Stimulated activated naive B cell treated with anti-CD40 and anti-IgM and Interleukin-4, amounts not matched to agents 10 μg/mL and 1 μg/mL and 100 μg/mL, for 72 hours (primary cell): ENCODE results near the gene PRPSAP1.
"Not testable (repeated sequence)": the region's sequence is repeated elsewhere in the genome, so short reads cannot be mapped to it uniquely, and the experiment has no call there.

ENCODE experiments used
- ATAC-seq, 2 donors: fragments of 150-1000 bp; cut with Tn5 transposase; replicated peaks; 2 replicates each; pipeline ENCODE4 v1.10.0; 2021; ENCODE audit warnings: moderate library complexity in 1 of 2
- DNase-seq: peaks from one replicate; pipeline ENCODE4 v3.0.0; 2021
- H3K27ac Mint-ChIP-seq: one replicate; pipeline ENCODE4 v1.8.0; 2022; ENCODE audit warnings: mild to moderate bottlenecking, mixed read lengths
- H3K27me3 Mint-ChIP-seq, 2 donors: one replicate each; pipeline ENCODE4 v1.8.0; 2022; ENCODE audit warnings: mixed read lengths in 2 of 2
- H3K36me3 Mint-ChIP-seq, 2 donors: one replicate each; pipeline ENCODE4 v1.8.0; 2022; ENCODE audit warnings: mixed read lengths in 2 of 2, mild to moderate bottlenecking in 1 of 2
- H3K4me1 Mint-ChIP-seq, 2 donors: one replicate each; pipeline ENCODE4 v1.8.0; 2022; ENCODE audit warnings: mixed read lengths in 2 of 2, mild to moderate bottlenecking in 1 of 2
- H3K4me3 Mint-ChIP-seq, 2 donors: one replicate each; pipeline ENCODE4 v1.8.0; 2022; ENCODE audit warnings: mild to moderate bottlenecking in 2 of 2, mixed read lengths in 2 of 2, moderate library complexity in 1 of 2
- H3K9me3 Mint-ChIP-seq, 2 donors: one replicate each; pipeline ENCODE4 v1.8.0; 2022; ENCODE audit warnings: mixed read lengths in 2 of 2, mild to moderate bottlenecking in 1 of 2

The PRPSAP1 gene

GRCh38 chr17:76268015-76268749 is 85.5 kb downstream of the PRPSAP1 start:
- Mint-ChIP-seq H3K27me3 (no peaks in the 10 kb centered on the region), H3K27ac (peak overlapping the region; percentile 99), H3K36me3 (peaks cover 40 to 51% of the 10 kb centered on the region in 2 donors), H3K9me3 (no peaks in the 10 kb centered on the region), H3K4me1 (peaks cover 45 to 79% of the 10 kb centered on the region in 2 donors), H3K4me3 (peak overlapping the region; percentile 92 to 94)
- ATAC-seq (peak in 1 of 2 donors; percentile 3), DNase-seq (peak; percentile 75)

GRCh38 chr17:76267581-76268001 is 86.1 kb downstream of the PRPSAP1 start:
- not testable (repeated sequence) for H3K9me3 Mint-ChIP-seq, ATAC-seq, H3K27me3 Mint-ChIP-seq, DNase-seq
- H3K4me3 Mint-ChIP-seq: peak overlapping the region; percentile 92 to 94
- peaks cover 40 to 51% of the 10 kb centered on the region in 2 donors for H3K36me3 Mint-ChIP-seq
- H3K27ac Mint-ChIP-seq: peak overlapping the region; percentile 99
- peaks cover 46 to 79% of the 10 kb centered on the region in 2 donors for H3K4me1 Mint-ChIP-seq

DNA sequence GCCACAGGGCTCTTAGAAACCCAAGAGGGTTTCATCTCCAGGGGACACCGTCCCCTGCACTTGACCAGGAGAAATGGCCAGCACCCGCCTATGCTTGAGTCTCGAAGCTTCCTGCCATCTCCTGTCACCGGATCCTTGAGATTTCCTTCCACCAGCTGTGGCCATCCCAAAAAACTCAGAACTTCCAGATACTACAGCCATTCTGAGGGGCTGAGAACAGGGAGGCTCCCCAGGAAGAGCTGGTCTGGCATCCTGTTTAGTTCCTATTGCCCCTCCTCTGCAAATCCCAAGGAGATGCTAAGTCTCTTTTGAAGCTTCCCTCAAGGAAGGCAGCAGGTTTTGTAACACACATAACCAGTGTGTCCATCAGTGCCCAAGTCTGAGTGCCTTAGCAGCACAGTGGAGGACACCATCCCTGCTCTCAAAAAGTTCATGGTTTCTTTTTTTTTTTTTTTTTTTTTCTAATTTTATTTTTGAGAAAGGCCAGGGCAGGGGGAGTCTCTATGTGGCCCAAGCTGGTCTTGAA is 86.6 kb downstream of the PRPSAP1 start:
- Mint-ChIP-seq H3K36me3 (peaks cover 40 to 51% of the 10 kb centered on the region in 2 donors), H3K27ac (peak overlapping the region; percentile 99), H3K4me1 (peaks cover 46 to 79% of the 10 kb centered on the region in 2 donors), H3K27me3 (no peaks in the 10 kb centered on the region), H3K9me3 (no peaks in the 10 kb centered on the region), H3K4me3 (peak overlapping the region; percentile 92 to 94)
- ATAC-seq: no peak
- DNase-seq: no peak

- Mint-ChIP-seq H3K9me3 (no peaks in the 10 kb centered on the region), H3K27me3 (no peaks in the 10 kb centered on the region), H3K27ac (peak overlapping the region; percentile 99), H3K4me3 (peak overlapping the region; percentile 92 to 94), H3K36me3 (peaks cover 38 to 47% of the 10 kb centered on the region in 2 donors), H3K4me1 (peaks cover 48 to 79% of the 10 kb centered on the region in 2 donors)
- ATAC-seq: no peak
- no peak for DNase-seq
These were observed 87.3 kb downstream of the PRPSAP1 start for GRCh38 chr17:76266244-76266938.

DNA sequence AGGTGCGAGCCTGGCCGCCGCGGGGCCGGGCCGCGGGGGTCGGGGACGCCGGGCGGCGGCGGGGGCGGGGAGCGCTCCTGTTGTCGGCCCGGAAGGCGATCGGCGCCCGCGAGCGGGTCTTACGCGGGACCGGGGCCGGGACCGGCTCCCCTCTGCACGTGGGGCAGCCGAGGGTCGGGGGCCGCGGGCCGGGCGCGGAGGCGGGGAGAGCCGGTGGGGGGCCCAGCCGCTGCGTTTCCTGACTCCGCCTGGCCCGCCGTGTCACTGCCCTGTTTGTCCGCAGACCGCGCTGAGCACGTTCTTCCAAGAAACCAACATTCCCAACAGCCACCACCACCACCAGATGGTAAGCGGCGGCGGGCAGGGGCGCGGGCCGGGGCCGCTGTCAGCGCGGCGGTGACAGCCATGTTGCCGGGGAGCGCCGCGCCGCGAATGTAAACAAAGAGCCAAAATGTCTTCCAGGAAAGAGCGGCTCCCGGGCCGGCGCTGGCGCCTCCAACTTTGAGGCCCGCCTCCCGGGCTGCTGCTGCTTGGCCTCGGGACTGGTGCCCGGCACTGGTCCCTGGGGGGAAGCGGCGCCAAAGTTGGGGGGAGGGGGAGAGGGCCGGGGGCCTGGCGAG is 88.0 kb downstream of the PRPSAP1 start:
- Mint-ChIP-seq H3K36me3 (peaks cover 32 to 40% of the 10 kb centered on the region in 2 donors), H3K27ac (peak overlapping the region; percentile 99), H3K27me3 (no peaks in the 10 kb centered on the region), H3K9me3 (no peaks in the 10 kb centered on the region), H3K4me1 (peaks cover 47 to 78% of the 10 kb centered on the region in 2 donors), H3K4me3 (peak overlapping the region; percentile 92 to 94)
- DNase-seq (no peak), ATAC-seq (no peak)

DNA sequence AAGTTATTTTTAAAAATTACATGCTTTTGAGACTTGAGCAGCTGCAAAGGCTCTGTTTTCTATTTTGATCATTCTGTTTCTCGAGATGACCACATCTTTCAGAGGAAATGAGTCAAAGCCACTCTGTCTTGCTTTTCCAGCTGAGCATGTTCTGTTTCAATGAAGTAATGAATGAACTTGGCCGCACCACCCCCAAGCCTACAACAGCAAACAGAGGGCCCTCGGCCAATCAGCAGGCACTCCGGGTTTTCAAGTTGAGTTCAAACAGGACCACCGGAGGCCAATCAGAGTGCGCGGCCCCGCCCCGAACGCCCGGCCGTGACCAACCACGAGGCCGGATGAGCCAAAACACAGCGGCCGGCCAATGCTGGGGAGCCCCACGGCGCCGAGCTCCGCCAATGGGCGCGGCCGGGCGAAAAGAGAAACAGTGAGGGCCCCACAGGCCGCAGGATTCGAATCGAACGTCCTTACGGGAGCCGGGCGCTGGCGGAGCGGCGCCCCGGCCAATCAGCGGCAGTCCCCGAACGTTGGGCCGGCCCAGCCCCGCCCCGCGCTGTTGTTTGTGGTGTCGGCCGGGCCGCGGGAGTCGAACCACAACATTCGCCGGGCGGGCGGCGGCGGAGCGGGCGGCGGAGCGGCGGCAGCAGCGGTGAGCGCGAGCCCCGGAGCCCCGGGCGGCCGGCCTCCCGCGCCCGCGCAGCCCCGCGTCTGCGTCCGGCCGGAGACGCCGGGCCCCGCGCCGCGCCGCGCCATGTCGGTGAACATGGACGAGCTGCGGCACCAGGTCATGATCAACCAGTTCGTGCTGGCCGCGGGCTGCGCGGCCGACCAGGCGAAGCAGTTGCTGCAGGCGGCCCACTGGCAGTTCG is 88.7 kb downstream of the PRPSAP1 start, which contains the start of gene UBALD2:
Gene UBALD2 (plus strand): TSS at position 594 of the 869 bp plus-strand sequence. CDS start 158 bp downstream, at position 752.
- DNase-seq: peak; percentile 100
- Mint-ChIP-seq H3K4me3 (peak within 1 kb of the TSS; percentile 92 to 94), H3K9me3 (no peaks in the 10 kb centered on the region), H3K27me3 (no peaks in the 10 kb centered on the region), H3K27ac (peak within 1 kb of the TSS; percentile 99), H3K4me1 (peaks cover 51 to 80% of the 10 kb centered on the region in 2 donors), H3K36me3 (peaks cover 29 to 37% of the 10 kb centered on the region in 2 donors)
- ATAC-seq: peak; percentile 79 to 84

DNA sequence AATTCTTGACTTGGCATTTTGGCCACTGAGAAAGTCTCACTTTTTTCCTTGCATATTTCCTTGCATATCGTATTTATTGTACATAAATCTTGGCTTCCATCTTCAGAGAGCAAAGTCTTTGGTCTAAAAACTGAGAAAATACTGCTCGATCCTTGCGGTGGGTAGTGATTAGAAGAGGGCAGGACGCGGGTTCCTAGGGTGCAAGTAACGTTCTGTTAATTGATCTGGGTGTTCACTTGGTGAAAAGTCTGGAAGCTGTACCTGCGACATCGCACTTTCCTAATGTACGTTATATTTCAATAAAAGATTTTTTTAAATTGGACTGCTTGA is 89.3 kb downstream of the PRPSAP1 start:
- H3K27ac Mint-ChIP-seq: peak overlapping the region; percentile 96
- H3K36me3 Mint-ChIP-seq: peaks cover 26 to 31% of the 10 kb centered on the region in 2 donors
- H3K4me1 Mint-ChIP-seq: peaks cover 46 to 76% of the 10 kb centered on the region in 2 donors
- ATAC-seq: no peak
- peak overlapping the region; percentile 34 to 77 for H3K4me3 Mint-ChIP-seq
- no peaks in the 10 kb centered on the region for H3K9me3 Mint-ChIP-seq
- DNase-seq: no peak
- H3K27me3 Mint-ChIP-seq: no peaks in the 10 kb centered on the region

GRCh38 chr17:76263896-76264295 is 89.8 kb downstream of the PRPSAP1 start:
- no peaks in the 10 kb centered on the region for H3K9me3 Mint-ChIP-seq
- peaks cover 42 to 72% of the 10 kb centered on the region in 2 donors for H3K4me1 Mint-ChIP-seq
- peaks cover 22 to 26% of the 10 kb centered on the region in 2 donors for H3K36me3 Mint-ChIP-seq
- H3K27me3 Mint-ChIP-seq: no peaks in the 10 kb centered on the region
- ATAC-seq (no peak), DNase-seq (no peak)
- H3K4me3 Mint-ChIP-seq: peak overlapping the region; percentile 5 to 77
- peak overlapping the region; percentile 96 for H3K27ac Mint-ChIP-seq

DNA sequence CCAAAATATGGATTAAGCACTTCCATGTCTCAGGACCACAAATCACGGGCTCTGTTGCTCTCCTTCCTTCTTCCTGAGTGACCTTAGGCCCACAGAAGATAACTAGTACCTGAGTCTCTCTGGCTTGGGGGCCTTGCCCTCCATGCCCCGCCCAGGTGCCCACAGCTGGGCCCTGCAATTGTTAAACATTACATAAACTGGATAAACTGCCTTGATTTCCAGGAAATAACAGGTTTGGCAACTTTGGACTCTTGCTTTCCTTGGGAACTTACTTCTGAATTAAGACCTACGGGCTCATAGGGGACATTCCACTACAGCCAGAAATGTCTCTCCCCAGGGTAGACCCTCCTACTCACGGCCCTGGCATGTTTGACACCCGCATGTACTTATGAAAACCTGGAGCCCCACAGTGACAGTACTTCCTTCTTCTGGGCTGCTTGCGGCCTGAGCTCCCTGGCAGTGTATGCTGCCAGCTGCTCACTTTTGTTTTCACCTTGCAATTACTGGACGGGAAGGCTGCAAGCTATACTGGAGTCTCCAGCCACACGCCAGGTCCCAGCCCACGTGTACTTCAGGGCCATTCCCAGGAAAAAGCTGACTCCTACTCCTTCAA is 90.9 kb downstream of the PRPSAP1 start:
- Mint-ChIP-seq H3K27ac (peak overlapping the region; percentile 96), H3K9me3 (no peaks in the 10 kb centered on the region), H3K27me3 (no peaks in the 10 kb centered on the region), H3K4me3 (peak overlapping the region; percentile 73 to 74), H3K36me3 (peaks cover 15 to 18% of the 10 kb centered on the region in 2 donors), H3K4me1 (peaks cover 38 to 61% of the 10 kb centered on the region in 2 donors)
- DNase-seq (peak; percentile 67), ATAC-seq (peak; percentile 35 to 38)

DNA sequence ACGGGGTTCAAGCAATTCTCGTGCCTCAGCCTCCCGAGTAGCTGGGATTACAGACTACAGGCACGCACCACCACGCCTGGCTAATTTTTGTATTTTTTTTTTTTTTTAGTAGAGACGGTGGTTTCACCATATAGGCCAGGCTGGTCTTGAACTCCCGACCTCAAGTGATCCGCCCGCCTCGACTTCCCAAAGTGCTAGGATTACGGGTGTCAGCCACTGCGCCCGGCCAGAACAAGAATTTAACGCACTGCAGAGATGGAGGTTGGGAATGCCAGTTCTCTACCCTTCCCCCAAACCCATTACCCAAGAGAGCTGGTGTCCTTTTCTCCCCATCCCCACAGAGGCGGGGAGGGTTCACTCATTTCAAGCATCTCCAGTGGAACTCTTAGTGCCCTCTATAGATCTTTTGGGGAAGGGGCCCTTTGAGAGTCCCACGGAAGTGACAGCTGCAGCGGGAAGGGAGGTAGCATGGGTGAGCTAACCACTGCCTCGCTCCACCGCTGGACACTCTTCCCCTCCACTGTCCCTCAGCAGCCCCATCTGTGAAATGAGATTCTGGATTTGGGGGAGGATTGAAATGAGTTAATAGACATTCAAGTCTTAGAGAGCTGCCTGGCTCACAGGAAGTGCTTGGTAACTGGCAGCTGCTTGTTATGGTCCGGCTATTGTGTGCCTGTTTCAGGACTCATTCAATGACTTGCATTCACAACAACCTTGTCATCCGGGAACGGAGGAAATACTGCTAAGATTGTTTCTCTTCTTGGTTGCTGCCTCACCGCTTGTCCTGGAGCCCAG is 92.1 kb downstream of the PRPSAP1 start:
- H3K27ac Mint-ChIP-seq: peak overlapping the region; percentile 96
- DNase-seq: no peak
- H3K9me3 Mint-ChIP-seq: no peaks in the 10 kb centered on the region
- no peak for ATAC-seq
- no peaks in the 10 kb centered on the region for H3K27me3 Mint-ChIP-seq
- peaks cover 10% of the 10 kb centered on the region in 2 donors for H3K36me3 Mint-ChIP-seq
- peaks cover 38 to 53% of the 10 kb centered on the region in 2 donors for H3K4me1 Mint-ChIP-seq
- H3K4me3 Mint-ChIP-seq: peak overlapping the region; percentile 31 to 74

DNA sequence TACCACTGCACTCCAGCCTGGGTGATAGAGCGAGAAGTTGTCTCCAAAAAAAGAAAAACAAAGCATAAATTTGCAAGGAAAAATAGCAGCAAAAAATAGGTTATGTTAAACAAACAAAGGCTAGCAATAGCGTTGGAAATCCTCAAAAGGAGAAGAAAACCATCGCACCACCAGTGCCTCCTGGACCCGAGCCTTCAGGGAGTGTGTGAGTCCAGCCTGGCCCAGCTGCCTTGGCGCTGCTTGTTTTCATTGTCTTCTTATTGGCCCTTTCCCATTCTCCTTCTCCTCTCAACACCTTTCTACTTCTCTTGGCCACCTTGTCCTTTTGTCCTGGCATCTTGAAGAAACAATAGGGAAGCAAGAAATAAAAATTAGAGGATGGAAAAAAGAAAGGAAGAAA is 93.0 kb downstream of the PRPSAP1 start:
- peaks cover under 1 to 3% of the 10 kb centered on the region in 2 donors for H3K36me3 Mint-ChIP-seq
- H3K9me3 Mint-ChIP-seq: no peaks in the 10 kb centered on the region
- no peaks in the 10 kb centered on the region for H3K27me3 Mint-ChIP-seq
- DNase-seq: no peak
- no peak overlapping the region for H3K27ac Mint-ChIP-seq
- ATAC-seq: no peak
- peaks cover 40 to 56% of the 10 kb centered on the region in 2 donors for H3K4me1 Mint-ChIP-seq
- H3K4me3 Mint-ChIP-seq: no peak overlapping the region

GRCh38 chr17:76260220-76260619 is 93.5 kb downstream of the PRPSAP1 start:
- ATAC-seq (no peak), DNase-seq (no peak)
- Mint-ChIP-seq H3K4me1 (peaks cover 44 to 56% of the 10 kb centered on the region in 2 donors), H3K27ac (no peak overlapping the region), H3K36me3 (peaks cover 0 to 3% of the 10 kb centered on the region in 2 donors), H3K27me3 (no peaks in the 10 kb centered on the region), H3K4me3 (no peak overlapping the region), H3K9me3 (no peaks in the 10 kb centered on the region)
